HG03175 (cell line): ENCODE data around the gene KIRREL3.

Experiments used
- ATAC-seq: cut with Tn5 transposase; IDR thresholded peaks from one replicate; pipeline ENCODE4 v1.9.1; 2021; ENCODE audit warnings: mild to moderate bottlenecking, moderate library complexity; ENCODE audit not compliant: unreplicated experiment

KIRREL3 gene

GRCh38 chr11:126837581-126837980 lies 163.0 kb downstream of the KIRREL3 start:
- ATAC-seq, result no peak

GRCh38 chr11:126834573-126834972 lies 166.0 kb downstream of the KIRREL3 start:
- no peak for ATAC-seq

GRCh38 chr11:126834149-126834548 lies 166.4 kb downstream of the KIRREL3 start:
- ATAC-seq, result no peak

- no peak for ATAC-seq
Observed at GRCh38 chr11:126833065-126833464, 167.5 kb downstream of the KIRREL3 start.

- ATAC-seq, result no peak
Observed at GRCh38 chr11:126832387-126832786, 168.2 kb downstream of the KIRREL3 start.

- ATAC-seq, result no peak
Observed at GRCh38 chr11:126830216-126830806, 170.3 kb downstream of the KIRREL3 start.

GRCh38 chr11:126829716-126830115 lies 170.9 kb downstream of the KIRREL3 start:
- no peak for ATAC-seq

GRCh38 chr11:126824035-126824607 lies 176.4 kb downstream of the KIRREL3 start:
- ATAC-seq, result no peak

- ATAC-seq, result no peak
Observed at GRCh38 chr11:126823274-126823673, 177.3 kb downstream of the KIRREL3 start.

- no peak for ATAC-seq
Observed at GRCh38 chr11:126821827-126822226, 178.7 kb downstream of the KIRREL3 start.

GRCh38 chr11:126819194-126819593 lies 181.4 kb downstream of the KIRREL3 start:
- no peak for ATAC-seq

GRCh38 chr11:126817523-126818450 lies 182.8 kb downstream of the KIRREL3 start:
- ATAC-seq, result no peak

GRCh38 chr11:126817096-126817495 lies 183.5 kb downstream of the KIRREL3 start:
- no peak for ATAC-seq

- no peak for ATAC-seq
Observed at GRCh38 chr11:126816645-126817044, 183.9 kb downstream of the KIRREL3 start.

GRCh38 chr11:126815111-126815510 lies 185.5 kb downstream of the KIRREL3 start:
- ATAC-seq, result no peak

- ATAC-seq, result no peak
Observed at GRCh38 chr11:126810776-126811175, 189.8 kb downstream of the KIRREL3 start.

- ATAC-seq, result no peak
Observed at GRCh38 chr11:126809514-126810289, 190.9 kb downstream of the KIRREL3 start.

- no peak for ATAC-seq
Observed at GRCh38 chr11:126808836-126809235, 191.7 kb downstream of the KIRREL3 start.

- no peak for ATAC-seq
Observed at GRCh38 chr11:126808296-126808695, 192.3 kb downstream of the KIRREL3 start.

GRCh38 chr11:126805870-126806269 lies 194.7 kb downstream of the KIRREL3 start:
- no peak for ATAC-seq

- ATAC-seq, result no peak
Observed at GRCh38 chr11:126804363-126804762, 196.2 kb downstream of the KIRREL3 start.
